ENCODE measurements around the gene SLC25A4.
"Not testable (repeated sequence)": the region's sequence is repeated elsewhere in the genome, so short reads cannot be mapped to it uniquely, and the experiment has no call there.

Gene SLC25A4

DNA sequence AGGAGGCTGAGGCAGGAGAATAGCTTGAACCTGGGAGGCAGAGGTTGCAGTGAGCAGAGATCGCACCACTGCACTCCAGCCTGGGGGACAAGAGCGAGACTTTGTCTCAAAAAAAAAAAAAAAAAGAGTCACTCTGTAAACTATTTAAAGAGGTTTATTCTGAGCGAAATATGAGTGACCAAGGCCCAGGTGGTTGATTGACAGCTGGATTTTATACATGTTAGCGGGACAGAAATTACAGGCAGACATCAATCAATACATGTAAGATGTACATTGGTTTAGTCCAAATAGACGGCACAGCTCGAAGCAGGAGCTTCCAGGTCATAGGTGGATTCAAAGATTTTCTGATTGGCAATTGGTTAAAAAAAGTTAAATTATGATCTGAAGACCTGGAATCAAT lies 35.5 kb upstream of the SLC25A4 start:
- Histone ChIP-seq H3K4me3 (ENCODE audit: low read depth, low read length) (peak overlapping the region; percentile 20), H3K4me1 (ENCODE audit: control insufficient read depth, insufficient read depth, low read length) (peaks cover 37% of the 10 kb centered on the region), H3K27ac (ENCODE audit: low read depth, low read length) (peak overlapping the region; percentile 85)
- not testable (repeated sequence) for H3K9ac ChIP-seq (ENCODE audit: low read depth, low read length); H3K36me3 ChIP-seq (ENCODE audit: control insufficient read depth, insufficient read depth, low read length); H3K27me3 ChIP-seq (ENCODE audit: control insufficient read depth, insufficient read depth, low read length); H3K9me3 ChIP-seq (ENCODE audit: control insufficient read depth, insufficient read depth, low read length)

- Histone ChIP-seq H3K9me3 (ENCODE audit: control insufficient read depth, insufficient read depth, low read length) (0 out of 2 replicates have a peak, but pooled peaks cover 5% of the 10 kb centered on the region), H3K4me1 (ENCODE audit: control insufficient read depth, insufficient read depth, low read length) (peaks cover 37% of the 10 kb centered on the region), H3K27ac (ENCODE audit: low read depth, low read length) (peak overlapping the region; percentile 85), H3K4me3 (ENCODE audit: low read depth, low read length) (peak overlapping the region; percentile 20), H3K27me3 (ENCODE audit: control insufficient read depth, insufficient read depth, low read length) (no peaks in the 10 kb centered on the region), H3K9ac (ENCODE audit: low read depth, low read length) (0 out of 2 replicates have a peak overlapping the region, but pooled peaks have one; percentile 1), H3K36me3 (ENCODE audit: control insufficient read depth, insufficient read depth, low read length) (no peaks in the 10 kb centered on the region)
Observed at GRCh38 chr4:185108185-185108584, 34.9 kb upstream of the SLC25A4 start.

- peaks cover 37% of the 10 kb centered on the region for H3K4me1 ChIP-seq (ENCODE audit: control insufficient read depth, insufficient read depth, low read length)
- H3K9me3 ChIP-seq (ENCODE audit: control insufficient read depth, insufficient read depth, low read length): 0 out of 2 replicates have a peak, but pooled peaks cover 5% of the 10 kb centered on the region
- no peak overlapping the region for H3K4me3 ChIP-seq (ENCODE audit: low read depth, low read length)
- no peaks in the 10 kb centered on the region for H3K27me3 ChIP-seq (ENCODE audit: control insufficient read depth, insufficient read depth, low read length)
- H3K36me3 ChIP-seq (ENCODE audit: control insufficient read depth, insufficient read depth, low read length): no peaks in the 10 kb centered on the region
- H3K9ac ChIP-seq (ENCODE audit: low read depth, low read length): 0 out of 2 replicates have a peak overlapping the region, but pooled peaks have one; percentile 1
- H3K27ac ChIP-seq (ENCODE audit: low read depth, low read length): peak overlapping the region; percentile 85
Observed at GRCh38 chr4:185108669-185109068, 34.4 kb upstream of the SLC25A4 start.

- Histone ChIP-seq H3K4me1 (ENCODE audit: control insufficient read depth, insufficient read depth, low read length) (peaks cover 37% of the 10 kb centered on the region), H3K27me3 (ENCODE audit: control insufficient read depth, insufficient read depth, low read length) (no peaks in the 10 kb centered on the region), H3K36me3 (ENCODE audit: control insufficient read depth, insufficient read depth, low read length) (no peaks in the 10 kb centered on the region), H3K27ac (ENCODE audit: low read depth, low read length) (peak overlapping the region; percentile 85), H3K9me3 (ENCODE audit: control insufficient read depth, insufficient read depth, low read length) (0 out of 2 replicates have a peak, but pooled peaks cover 5% of the 10 kb centered on the region), H3K4me3 (ENCODE audit: low read depth, low read length) (0 out of 2 replicates have a peak overlapping the region, but pooled peaks have one; percentile 13), H3K9ac (ENCODE audit: low read depth, low read length) (no peak overlapping the region)
Observed at GRCh38 chr4:185109736-185110135, 33.3 kb upstream of the SLC25A4 start.

DNA sequence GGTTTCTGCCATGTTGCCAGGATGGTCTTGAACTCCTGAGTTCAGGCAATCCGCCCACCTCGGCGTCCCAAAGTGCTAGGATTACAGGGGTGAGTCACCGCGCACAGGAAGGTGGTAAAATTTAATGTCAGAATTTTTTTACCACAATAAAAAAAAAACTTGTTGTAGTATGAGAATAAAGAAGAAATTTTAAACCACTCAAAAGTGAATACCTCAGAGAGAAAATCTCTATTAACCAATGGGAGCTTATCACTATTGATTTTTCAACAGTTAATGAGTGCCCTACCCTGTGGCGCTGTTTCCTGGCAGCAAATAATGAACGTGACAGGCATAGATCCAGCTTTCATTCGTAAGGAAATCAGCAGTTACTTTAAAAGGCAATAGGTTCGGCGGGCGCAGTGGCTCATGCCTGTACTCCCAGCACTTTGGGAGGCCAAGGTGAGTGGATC lies 32.7 kb upstream of the SLC25A4 start:
- peak overlapping the region; percentile 85 for H3K27ac ChIP-seq (ENCODE audit: low read depth, low read length)
- 0 out of 2 replicates have a peak, but pooled peaks cover 5% of the 10 kb centered on the region for H3K9me3 ChIP-seq (ENCODE audit: control insufficient read depth, insufficient read depth, low read length)
- no peaks in the 10 kb centered on the region for H3K36me3 ChIP-seq (ENCODE audit: control insufficient read depth, insufficient read depth, low read length)
- no peak overlapping the region for H3K9ac ChIP-seq (ENCODE audit: low read depth, low read length)
- H3K27me3 ChIP-seq (ENCODE audit: control insufficient read depth, insufficient read depth, low read length): no peaks in the 10 kb centered on the region
- H3K4me1 ChIP-seq (ENCODE audit: control insufficient read depth, insufficient read depth, low read length): peaks cover 37% of the 10 kb centered on the region
- no peak overlapping the region for H3K4me3 ChIP-seq (ENCODE audit: low read depth, low read length)

- Histone ChIP-seq H3K27ac (ENCODE audit: low read depth, low read length) (no peak overlapping the region), H3K27me3 (ENCODE audit: control insufficient read depth, insufficient read depth, low read length) (no peaks in the 10 kb centered on the region), H3K36me3 (ENCODE audit: control insufficient read depth, insufficient read depth, low read length) (no peaks in the 10 kb centered on the region), H3K4me3 (ENCODE audit: low read depth, low read length) (no peak overlapping the region), H3K9me3 (ENCODE audit: control insufficient read depth, insufficient read depth, low read length) (0 out of 2 replicates have a peak, but pooled peaks cover 5% of the 10 kb centered on the region), H3K9ac (ENCODE audit: low read depth, low read length) (no peak overlapping the region), H3K4me1 (ENCODE audit: control insufficient read depth, insufficient read depth, low read length) (peaks cover 39% of the 10 kb centered on the region)
Observed at GRCh38 chr4:185112104-185112503, 31.0 kb upstream of the SLC25A4 start.

- no peak overlapping the region for H3K9ac ChIP-seq (ENCODE audit: low read depth, low read length)
- H3K27ac ChIP-seq (ENCODE audit: low read depth, low read length): no peak overlapping the region
- 0 out of 2 replicates have a peak, but pooled peaks cover 5% of the 10 kb centered on the region for H3K9me3 ChIP-seq (ENCODE audit: control insufficient read depth, insufficient read depth, low read length)
- no peaks in the 10 kb centered on the region for H3K27me3 ChIP-seq (ENCODE audit: control insufficient read depth, insufficient read depth, low read length)
- no peaks in the 10 kb centered on the region for H3K36me3 ChIP-seq (ENCODE audit: control insufficient read depth, insufficient read depth, low read length)
- no peak overlapping the region for H3K4me3 ChIP-seq (ENCODE audit: low read depth, low read length)
- peaks cover 36% of the 10 kb centered on the region for H3K4me1 ChIP-seq (ENCODE audit: control insufficient read depth, insufficient read depth, low read length)
Observed at GRCh38 chr4:185113340-185113739, 29.7 kb upstream of the SLC25A4 start.

GRCh38 chr4:185115827-185116232 lies 27.2 kb upstream of the SLC25A4 start:
- H3K4me1 ChIP-seq (ENCODE audit: control insufficient read depth, insufficient read depth, low read length): peaks cover 34% of the 10 kb centered on the region
- H3K27me3 ChIP-seq (ENCODE audit: control insufficient read depth, insufficient read depth, low read length): no peaks in the 10 kb centered on the region
- no peaks in the 10 kb centered on the region for H3K9me3 ChIP-seq (ENCODE audit: control insufficient read depth, insufficient read depth, low read length)
- H3K36me3 ChIP-seq (ENCODE audit: control insufficient read depth, insufficient read depth, low read length): no peaks in the 10 kb centered on the region
- no peak overlapping the region for H3K4me3 ChIP-seq (ENCODE audit: low read depth, low read length)
- no peak overlapping the region for H3K27ac ChIP-seq (ENCODE audit: low read depth, low read length)
- no peak overlapping the region for H3K9ac ChIP-seq (ENCODE audit: low read depth, low read length)

GRCh38 chr4:185117300-185117934 lies 25.6 kb upstream of the SLC25A4 start:
- no peak overlapping the region for H3K27ac ChIP-seq (ENCODE audit: low read depth, low read length)
- no peaks in the 10 kb centered on the region for H3K27me3 ChIP-seq (ENCODE audit: control insufficient read depth, insufficient read depth, low read length)
- H3K4me1 ChIP-seq (ENCODE audit: control insufficient read depth, insufficient read depth, low read length): peaks cover 34% of the 10 kb centered on the region
- no peak overlapping the region for H3K4me3 ChIP-seq (ENCODE audit: low read depth, low read length)
- no peaks in the 10 kb centered on the region for H3K36me3 ChIP-seq (ENCODE audit: control insufficient read depth, insufficient read depth, low read length)
- no peaks in the 10 kb centered on the region for H3K9me3 ChIP-seq (ENCODE audit: control insufficient read depth, insufficient read depth, low read length)
- H3K9ac ChIP-seq (ENCODE audit: low read depth, low read length): 0 out of 2 replicates have a peak overlapping the region, but pooled peaks have one; percentile 16

- no peak overlapping the region for H3K4me3 ChIP-seq (ENCODE audit: low read depth, low read length)
- H3K27ac ChIP-seq (ENCODE audit: low read depth, low read length): no peak overlapping the region
- H3K9me3 ChIP-seq (ENCODE audit: control insufficient read depth, insufficient read depth, low read length): no peaks in the 10 kb centered on the region
- H3K9ac ChIP-seq (ENCODE audit: low read depth, low read length): no peak overlapping the region
- peaks cover 34% of the 10 kb centered on the region for H3K4me1 ChIP-seq (ENCODE audit: control insufficient read depth, insufficient read depth, low read length)
- H3K36me3 ChIP-seq (ENCODE audit: control insufficient read depth, insufficient read depth, low read length): no peaks in the 10 kb centered on the region
- no peaks in the 10 kb centered on the region for H3K27me3 ChIP-seq (ENCODE audit: control insufficient read depth, insufficient read depth, low read length)
Observed at GRCh38 chr4:185118876-185119275, 24.2 kb upstream of the SLC25A4 start.

DNA sequence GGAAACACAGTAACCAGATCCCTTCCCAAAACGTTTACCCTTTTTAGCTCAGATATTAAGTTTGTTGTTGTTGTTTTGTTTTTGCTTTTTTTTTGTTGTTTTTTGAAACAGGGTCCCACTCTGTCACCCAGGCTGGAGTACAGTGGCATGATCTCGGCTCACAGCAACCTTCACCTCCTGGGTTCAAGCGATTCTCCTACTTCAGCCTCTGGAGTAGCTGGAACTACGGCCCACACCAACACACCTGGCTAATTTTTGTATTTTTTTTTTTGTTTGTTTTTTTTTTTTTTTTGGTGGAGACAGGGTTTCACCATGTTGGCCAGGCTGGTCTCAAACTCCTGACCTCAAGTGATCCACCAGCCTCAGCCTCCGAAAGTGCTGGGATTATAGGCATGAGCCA lies 23.6 kb upstream of the SLC25A4 start:
- not testable (repeated sequence) for H3K27me3 ChIP-seq (ENCODE audit: control insufficient read depth, insufficient read depth, low read length); H3K4me3 ChIP-seq (ENCODE audit: low read depth, low read length); H3K9ac ChIP-seq (ENCODE audit: low read depth, low read length); H3K9me3 ChIP-seq (ENCODE audit: control insufficient read depth, insufficient read depth, low read length); H3K27ac ChIP-seq (ENCODE audit: low read depth, low read length); H3K36me3 ChIP-seq (ENCODE audit: control insufficient read depth, insufficient read depth, low read length)
- H3K4me1 ChIP-seq (ENCODE audit: control insufficient read depth, insufficient read depth, low read length): peaks cover 34% of the 10 kb centered on the region

All from HUES48 (cell line).